Nephron (organoid): ENCODE data around the gene NCR1.
"Not testable (repeated sequence)": the region's sequence is repeated elsewhere in the genome, so short reads cannot be mapped to it uniquely, and the experiment has no call there.

Experiments
- H3K27ac Mint-ChIP-seq, 3 experiments: 2 replicates each; pipeline ENCODE4 v1.8.0; 2020; ENCODE audit warnings: mixed read lengths in 3 of 3, mild to moderate bottlenecking in 2 of 3, moderate library complexity in 1 of 3
- H3K27me3 Mint-ChIP-seq: 2 replicates; pipeline ENCODE4 v1.8.0; 2021; ENCODE audit warnings: low read depth, mild to moderate bottlenecking, moderate library complexity, mixed read lengths
- H3K36me3 Mint-ChIP-seq: 2 replicates; pipeline ENCODE4 v1.8.0; 2020; ENCODE audit warnings: low read depth, mixed read lengths
- H3K4me1 Mint-ChIP-seq: 2 replicates; pipeline ENCODE4 v1.8.0; 2020; ENCODE audit warnings: mixed read lengths
- H3K4me3 Mint-ChIP-seq, 3 experiments: 2 replicates each; pipeline ENCODE4 v1.8.0; 2020; ENCODE audit warnings: mild to moderate bottlenecking in 3 of 3, mixed read lengths in 3 of 3, moderate library complexity in 2 of 3
- H3K9me3 Mint-ChIP-seq: 2 replicates; pipeline ENCODE4 v1.8.0; 2020; ENCODE audit warnings: mixed read lengths
- TF ChIP-seq, protein P1 (sequence below), 3 experiments: fragments of 200-600 bp; sonication (generic); IDR thresholded peaks; one replicate each; pipeline ENCODE4 v1.5.0; 2021; ENCODE audit warnings: antibody characterized with exemption in 3 of 3; ENCODE audit not compliant: unreplicated experiment in 3 of 3

Gene NCR1

DNA sequence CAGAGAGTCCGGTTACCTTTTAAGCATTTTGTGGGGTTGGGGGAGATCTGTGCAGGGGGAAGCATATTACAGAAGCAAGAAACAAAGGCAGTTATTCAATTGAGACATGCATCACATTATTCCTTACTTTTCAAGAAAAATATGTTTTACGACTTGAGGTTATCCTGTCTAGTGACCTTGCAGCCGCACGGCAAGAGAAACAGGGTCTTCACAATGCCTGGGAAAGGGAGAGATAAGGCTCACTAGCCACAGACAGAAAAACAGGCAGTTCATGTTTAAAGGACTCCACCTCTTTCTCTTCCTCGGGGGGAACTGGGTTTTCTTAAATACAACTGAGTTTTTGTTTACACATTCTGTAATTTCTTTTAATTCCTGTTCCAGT is 536 bp upstream of the NCR1 start:
- Mint-ChIP-seq H3K27me3 (no peaks in the 10 kb centered on the region), H3K4me3 (no peak overlapping the region), H3K27ac (no peak overlapping the region), H3K4me1 (no peaks in the 10 kb centered on the region), H3K36me3 (no peaks in the 10 kb centered on the region), H3K9me3 (peaks cover 21% of the 10 kb centered on the region)
- TF ChIP-seq, protein P1, sequence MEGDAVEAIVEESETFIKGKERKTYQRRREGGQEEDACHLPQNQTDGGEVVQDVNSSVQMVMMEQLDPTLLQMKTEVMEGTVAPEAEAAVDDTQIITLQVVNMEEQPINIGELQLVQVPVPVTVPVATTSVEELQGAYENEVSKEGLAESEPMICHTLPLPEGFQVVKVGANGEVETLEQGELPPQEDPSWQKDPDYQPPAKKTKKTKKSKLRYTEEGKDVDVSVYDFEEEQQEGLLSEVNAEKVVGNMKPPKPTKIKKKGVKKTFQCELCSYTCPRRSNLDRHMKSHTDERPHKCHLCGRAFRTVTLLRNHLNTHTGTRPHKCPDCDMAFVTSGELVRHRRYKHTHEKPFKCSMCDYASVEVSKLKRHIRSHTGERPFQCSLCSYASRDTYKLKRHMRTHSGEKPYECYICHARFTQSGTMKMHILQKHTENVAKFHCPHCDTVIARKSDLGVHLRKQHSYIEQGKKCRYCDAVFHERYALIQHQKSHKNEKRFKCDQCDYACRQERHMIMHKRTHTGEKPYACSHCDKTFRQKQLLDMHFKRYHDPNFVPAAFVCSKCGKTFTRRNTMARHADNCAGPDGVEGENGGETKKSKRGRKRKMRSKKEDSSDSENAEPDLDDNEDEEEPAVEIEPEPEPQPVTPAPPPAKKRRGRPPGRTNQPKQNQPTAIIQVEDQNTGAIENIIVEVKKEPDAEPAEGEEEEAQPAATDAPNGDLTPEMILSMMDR (IDR thresholded peaks at IDR 0.05; ENCODE audit: unreplicated experiment in 3 of 3), result no peak

DNA sequence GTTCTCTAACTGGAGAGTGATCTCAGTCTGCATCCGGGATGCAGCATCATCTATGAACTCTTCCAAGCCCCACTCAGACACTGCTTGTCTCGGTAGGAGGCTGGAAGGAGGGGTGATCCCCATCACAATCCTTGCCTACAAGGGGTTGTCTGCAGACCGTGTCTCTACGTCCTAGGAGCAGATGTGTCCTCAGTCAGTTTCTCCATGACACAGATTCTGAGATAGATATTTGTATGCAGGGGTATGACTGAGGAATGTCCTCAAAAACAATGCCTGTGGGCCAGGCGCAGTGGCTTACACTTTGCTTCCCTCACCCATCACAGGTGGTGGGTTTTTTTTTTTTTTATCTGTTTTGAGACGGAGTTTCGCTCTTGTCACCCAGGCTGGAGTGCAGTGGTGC is 871 bp downstream of the NCR1 start:
- Mint-ChIP-seq H3K9me3 (peaks cover 21% of the 10 kb centered on the region), H3K36me3 (no peaks in the 10 kb centered on the region), H3K27ac (no peak overlapping the region), H3K27me3 (no peaks in the 10 kb centered on the region), H3K4me3 (no peak overlapping the region), H3K4me1 (no peaks in the 10 kb centered on the region)
- TF ChIP-seq, protein P1 (IDR thresholded peaks at IDR 0.05; ENCODE audit: unreplicated experiment in 3 of 3), result no peak

DNA sequence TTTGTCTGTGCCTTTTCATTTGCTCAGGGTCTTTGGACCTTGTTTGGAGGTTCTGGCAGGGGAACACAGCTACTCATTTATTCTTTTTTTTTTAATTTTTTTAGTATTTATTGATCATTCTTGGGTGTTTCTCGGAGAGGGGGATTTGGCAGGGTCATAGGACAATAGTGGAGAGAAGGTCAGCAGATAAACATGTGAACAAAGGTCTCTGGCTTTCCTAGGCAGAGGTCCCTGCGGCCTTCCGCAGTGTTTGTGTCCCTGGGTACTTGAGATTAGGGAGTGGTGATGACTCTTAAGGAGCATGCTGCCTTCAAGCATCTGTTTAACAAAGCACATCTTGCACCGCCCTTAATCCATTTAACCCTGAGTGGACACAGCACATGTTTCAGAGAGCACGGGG is 2.0 kb downstream of the NCR1 start:
- not testable (repeated sequence) for H3K27ac Mint-ChIP-seq, H3K27me3 Mint-ChIP-seq, H3K4me1 Mint-ChIP-seq, H3K4me3 Mint-ChIP-seq, H3K36me3 Mint-ChIP-seq
- peaks cover 26% of the 10 kb centered on the region for H3K9me3 Mint-ChIP-seq

DNA sequence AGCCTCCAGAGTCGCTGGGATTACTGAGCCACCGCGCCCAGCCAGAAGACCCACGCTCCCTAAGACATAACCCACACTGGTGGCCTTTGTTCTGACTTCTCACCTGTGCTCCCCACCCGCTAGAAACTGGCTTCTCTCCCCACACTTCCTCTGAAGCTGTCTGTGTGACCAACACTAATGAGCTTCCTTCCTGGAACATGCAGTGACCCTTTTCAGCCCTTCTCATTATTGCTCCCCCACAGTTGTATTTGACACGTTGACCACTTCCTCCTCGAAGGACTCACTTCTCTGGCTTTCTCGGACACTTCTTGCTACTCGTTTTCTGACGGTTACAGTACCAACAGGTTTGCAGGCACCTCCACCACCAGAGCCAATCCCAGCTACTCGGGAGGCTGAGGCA is 10.9 kb downstream of the NCR1 start:
- Mint-ChIP-seq H3K9me3 (peaks cover 31% of the 10 kb centered on the region), H3K27me3 (no peaks in the 10 kb centered on the region), H3K27ac (no peak overlapping the region), H3K4me1 (no peaks in the 10 kb centered on the region), H3K4me3 (no peak overlapping the region), H3K36me3 (no peaks in the 10 kb centered on the region)
- TF ChIP-seq, protein P1 (IDR thresholded peaks at IDR 0.05; ENCODE audit: unreplicated experiment in 3 of 3), result no peak

DNA sequence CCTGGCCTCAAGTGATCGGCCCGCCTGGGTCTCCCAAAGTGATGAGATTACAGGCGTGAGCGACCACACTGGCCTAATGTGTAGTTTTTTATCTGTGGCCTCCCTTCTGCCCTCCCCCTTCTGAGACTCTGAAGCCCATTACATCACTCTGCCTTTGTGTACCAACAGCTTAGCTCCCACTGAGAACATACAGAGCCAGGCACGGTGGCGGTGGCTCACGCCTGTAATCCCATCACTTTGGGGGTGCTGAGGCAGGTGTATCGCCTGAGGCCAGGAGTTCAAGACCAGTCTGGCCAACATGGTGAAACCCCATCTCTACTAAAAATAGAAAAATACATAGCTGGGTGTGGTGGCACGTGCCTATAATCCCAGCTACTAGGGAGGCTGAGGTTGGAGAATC is 12.6 kb downstream of the NCR1 start:
- Mint-ChIP-seq H3K4me3 (no peak overlapping the region), H3K27ac (no peak overlapping the region), H3K27me3 (no peaks in the 10 kb centered on the region), H3K36me3 (peaks cover 4% of the 10 kb centered on the region), H3K9me3 (peaks cover 35% of the 10 kb centered on the region), H3K4me1 (no peaks in the 10 kb centered on the region)
- TF ChIP-seq, protein P1 (IDR thresholded peaks at IDR 0.05; ENCODE audit: unreplicated experiment in 3 of 3), result no peak

DNA sequence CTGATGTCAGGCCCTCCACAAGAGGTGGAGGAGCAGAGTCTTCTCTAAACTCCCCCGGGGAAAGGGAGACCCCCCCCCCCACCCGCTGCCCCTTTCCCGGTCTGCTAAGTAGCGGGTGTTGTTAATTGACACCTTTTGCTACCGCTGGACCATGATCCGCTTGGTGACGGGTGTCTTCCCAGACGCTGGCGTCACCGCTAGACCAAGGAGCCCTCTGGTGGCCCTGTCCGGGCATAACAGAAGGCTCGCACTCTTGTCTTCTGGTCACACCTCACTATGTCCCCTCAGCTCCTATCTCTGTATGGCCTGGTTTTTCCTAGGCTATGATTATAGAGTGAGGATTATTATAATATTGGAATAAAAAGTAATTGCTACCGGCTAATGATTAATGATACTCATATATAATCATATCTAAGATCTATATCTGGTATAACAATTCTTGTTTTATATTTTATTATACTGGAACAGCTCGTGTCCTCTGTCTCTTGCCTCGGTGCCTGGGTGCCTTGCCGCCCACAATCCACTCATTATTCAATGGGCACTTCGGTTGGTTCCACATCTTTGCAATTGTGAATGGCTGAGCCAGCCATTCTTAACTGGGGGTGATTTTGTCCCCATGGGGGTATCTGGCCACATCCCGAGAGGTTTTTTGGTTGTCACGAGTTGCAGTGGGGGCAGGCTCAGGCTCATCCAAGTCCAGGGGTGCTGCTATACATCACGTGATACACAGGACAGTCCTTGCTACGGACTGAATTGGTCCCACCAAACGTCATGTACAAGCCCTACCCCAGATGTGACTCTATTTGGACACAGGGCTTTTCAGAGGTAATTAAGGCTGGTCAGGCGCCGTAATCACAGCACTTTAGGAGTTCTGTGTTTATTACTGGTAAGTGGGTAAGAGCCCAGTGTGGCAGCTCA is 14.0 kb downstream of the NCR1 start:
- TF ChIP-seq, protein P1 (IDR thresholded peaks at IDR 0.05; ENCODE audit: unreplicated experiment in 3 of 3), result peak in 1 of 3 experiments; percentile 16
- H3K4me3 Mint-ChIP-seq, H3K4me1 Mint-ChIP-seq, H3K27ac Mint-ChIP-seq, H3K27me3 Mint-ChIP-seq, H3K36me3 Mint-ChIP-seq: not testable (repeated sequence)
- peaks cover 37% of the 10 kb centered on the region for H3K9me3 Mint-ChIP-seq
